GOT3 (cell line): Measurements from ENCODE around the gene SLC7A9.

ENCODE experiments used
- DNase-seq: peaks from one replicate; lab custom pipeline; 2025; ENCODE audit warnings: mixed read lengths; lab: John Stamatoyannopoulos, UW

The SLC7A9 gene

DNA sequence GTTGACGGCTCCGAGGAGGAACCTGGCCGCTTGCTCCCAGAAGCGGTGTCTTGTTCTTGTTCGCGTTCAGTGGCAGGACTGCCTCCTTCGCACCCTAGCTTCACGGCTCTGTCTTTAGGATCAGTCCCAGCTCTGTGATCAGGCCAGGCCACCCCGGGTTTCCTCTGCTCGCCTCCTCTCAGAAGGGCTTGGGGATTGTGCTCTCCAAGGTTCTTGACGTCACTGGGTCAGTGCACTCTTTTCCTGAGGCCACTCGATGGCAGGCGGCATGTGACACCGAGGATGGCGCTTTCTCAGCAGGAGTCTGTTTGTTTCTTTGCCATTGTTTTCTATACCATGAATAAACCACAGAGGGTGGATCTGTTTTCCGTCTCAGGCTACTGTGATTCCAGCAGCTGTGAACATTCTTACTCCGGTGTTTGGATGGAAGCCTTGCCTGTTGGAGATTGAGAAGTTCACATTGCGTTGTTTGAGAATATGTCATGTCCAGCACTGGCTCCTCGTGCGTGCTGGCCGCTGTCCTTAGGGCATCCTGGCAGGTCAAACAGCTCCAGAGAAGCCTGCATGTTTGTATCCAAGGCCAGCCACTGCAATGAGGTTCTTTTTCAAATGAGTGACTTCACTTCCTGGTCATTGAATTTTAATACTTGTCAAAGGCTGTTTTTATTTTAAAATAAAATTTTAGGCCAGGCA lies 44.5 kb downstream of the SLC7A9 start:
- DNase-seq, result no peak

DNA sequence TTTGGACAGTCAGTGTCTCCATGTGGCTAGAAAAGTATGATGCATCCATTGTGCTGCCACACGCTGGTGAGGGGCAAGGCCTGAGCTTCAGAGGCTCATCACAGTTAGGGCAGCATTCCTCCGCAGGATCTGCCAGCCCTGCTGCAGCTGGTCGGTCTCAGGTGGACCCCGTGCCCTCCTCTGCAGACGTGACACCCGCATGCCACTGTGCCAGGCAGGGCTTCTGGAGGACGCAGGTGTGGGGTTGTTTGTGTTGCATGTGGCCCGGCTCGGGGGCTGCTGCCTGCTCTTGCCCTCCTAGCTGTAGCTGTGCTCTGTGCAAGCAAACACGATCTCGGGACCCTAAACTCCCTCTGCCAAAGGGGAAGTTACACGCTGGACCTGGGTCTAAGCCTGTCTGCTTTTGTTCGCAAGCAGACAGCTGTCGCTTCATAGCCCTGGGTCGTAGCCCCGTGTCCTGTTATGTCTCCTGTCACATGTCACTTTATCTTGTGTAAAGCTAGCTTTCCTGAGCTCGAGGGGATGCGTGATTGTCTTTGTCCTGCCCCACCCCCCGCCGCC lies 45.3 kb downstream of the SLC7A9 start:
- no peak for DNase-seq

DNA sequence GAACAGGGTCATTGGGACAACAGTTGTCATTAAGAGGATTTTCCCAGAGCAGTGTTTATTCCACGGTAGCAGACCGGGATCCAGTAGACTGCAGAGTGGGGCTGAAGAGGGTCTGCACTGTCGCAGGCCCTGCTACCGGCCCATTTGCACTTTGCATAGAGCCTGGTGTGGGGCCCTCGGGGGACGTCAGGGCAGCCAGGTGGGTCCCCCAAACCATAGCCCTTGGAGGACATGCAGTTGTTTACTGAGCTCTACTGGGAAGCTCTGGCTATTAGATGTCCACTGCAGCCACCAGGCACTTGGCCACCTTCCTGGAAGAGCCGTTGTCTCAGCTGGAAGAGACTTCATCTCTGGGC lies 45.8 kb downstream of the SLC7A9 start:
- DNase-seq, result no peak

DNA sequence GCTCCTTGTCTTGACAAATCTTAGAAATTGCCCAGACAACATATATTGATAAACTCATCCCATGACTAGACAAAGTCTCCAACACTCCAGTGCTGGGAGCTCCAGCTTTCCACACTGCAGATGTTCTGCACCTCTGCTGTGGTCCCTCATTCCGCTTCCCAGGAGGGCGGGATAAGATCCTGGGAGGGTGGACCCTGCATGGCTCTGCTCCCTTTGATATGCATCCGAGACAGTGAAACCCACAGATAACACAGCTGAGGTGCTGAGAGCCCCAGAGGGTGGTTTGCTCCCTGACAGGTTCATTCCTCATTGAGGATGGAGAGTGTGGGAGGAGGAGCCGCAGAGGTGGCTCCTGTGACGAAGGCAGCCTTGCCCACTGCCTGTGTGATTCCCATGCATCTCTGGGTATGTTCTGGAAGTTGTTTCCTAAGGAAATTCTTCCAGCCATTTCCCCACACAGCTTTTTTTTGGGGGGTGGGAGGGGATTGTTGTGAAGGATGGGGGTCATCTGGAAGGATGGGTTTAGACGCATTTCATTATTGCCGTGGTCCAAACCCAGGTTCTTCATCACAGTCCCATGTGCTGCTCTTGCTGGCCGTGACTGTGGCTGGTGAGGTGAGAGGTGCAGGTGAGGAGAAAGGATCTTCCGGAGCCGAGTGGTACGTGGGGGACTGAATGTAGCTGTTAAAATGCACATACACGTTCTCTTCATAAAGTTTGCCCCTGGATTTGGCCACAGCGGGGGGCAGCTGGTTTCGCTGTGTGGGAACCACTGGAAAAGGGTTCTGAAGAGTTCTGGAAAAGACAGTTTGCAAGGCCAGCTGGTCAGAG lies 46.4 kb downstream of the SLC7A9 start:
- no peak for DNase-seq

DNA sequence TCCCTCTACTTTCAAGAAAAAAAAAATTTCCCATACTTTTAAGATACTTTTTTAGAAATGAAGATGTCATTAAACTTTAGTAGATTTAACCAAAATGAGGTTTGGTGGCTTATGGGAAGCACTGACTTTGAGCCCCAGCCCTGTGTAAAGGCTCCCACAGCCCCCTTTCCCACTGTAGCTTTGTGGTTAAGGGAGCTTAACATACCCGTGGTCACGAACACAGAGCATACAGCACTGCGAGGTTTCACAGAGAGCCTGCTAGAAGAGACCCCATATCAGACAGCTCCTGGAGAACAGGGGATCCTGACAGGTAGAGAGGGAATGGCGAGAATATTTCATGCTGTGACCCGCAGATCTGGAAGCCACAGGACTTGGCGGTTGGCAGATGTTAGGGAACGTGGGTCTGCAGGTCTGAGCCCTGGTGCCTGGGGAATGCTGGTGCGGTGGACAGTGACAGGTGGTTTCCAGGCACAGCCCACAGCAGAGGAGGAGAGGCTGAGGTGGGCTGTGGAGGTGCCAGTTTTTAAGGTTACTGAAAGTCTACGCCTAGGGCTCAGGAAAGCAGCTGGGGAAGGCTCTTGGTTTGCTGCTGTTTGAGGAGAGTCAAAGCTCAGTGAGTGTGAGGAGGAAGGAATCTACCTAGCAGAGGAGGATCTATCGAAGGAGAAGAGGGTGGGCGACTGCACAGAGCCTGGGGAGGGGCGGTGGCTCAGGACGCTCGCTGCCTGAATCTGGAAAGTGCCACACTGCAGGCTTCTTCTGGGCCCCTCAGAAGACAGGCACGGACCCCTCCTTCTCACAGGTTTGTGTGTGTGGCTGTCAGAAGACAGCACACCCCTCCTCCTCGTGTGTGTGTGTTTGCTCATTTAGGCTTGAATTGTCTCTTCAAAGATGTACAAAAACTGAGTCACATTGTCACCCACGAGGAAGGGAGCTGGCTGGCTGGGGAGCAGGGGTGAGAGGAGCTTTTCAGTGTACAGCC lies 49.9 kb downstream of the SLC7A9 start:
- DNase-seq, result no peak

DNA sequence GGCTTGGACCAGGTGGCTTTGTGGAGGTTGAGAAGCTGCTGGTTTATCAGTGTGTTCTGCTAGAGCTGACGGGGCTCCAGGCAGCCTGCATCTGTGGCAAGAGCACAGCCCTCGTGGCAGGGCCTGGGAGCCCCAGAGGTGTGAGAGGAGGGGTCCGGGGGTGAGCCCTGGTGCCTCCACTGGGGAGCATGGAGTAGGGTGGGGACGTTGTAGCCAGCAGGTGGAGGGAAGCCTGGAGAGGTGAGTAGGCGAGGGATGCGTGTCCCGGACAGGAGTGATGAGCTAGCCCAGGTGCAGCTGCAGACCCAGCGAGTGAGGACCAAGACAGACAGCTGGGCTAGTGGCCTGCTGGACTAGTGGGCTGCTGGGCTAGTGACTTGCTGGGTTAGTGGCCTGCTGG lies 51.0 kb downstream of the SLC7A9 start:
- DNase-seq, result no peak

DNA sequence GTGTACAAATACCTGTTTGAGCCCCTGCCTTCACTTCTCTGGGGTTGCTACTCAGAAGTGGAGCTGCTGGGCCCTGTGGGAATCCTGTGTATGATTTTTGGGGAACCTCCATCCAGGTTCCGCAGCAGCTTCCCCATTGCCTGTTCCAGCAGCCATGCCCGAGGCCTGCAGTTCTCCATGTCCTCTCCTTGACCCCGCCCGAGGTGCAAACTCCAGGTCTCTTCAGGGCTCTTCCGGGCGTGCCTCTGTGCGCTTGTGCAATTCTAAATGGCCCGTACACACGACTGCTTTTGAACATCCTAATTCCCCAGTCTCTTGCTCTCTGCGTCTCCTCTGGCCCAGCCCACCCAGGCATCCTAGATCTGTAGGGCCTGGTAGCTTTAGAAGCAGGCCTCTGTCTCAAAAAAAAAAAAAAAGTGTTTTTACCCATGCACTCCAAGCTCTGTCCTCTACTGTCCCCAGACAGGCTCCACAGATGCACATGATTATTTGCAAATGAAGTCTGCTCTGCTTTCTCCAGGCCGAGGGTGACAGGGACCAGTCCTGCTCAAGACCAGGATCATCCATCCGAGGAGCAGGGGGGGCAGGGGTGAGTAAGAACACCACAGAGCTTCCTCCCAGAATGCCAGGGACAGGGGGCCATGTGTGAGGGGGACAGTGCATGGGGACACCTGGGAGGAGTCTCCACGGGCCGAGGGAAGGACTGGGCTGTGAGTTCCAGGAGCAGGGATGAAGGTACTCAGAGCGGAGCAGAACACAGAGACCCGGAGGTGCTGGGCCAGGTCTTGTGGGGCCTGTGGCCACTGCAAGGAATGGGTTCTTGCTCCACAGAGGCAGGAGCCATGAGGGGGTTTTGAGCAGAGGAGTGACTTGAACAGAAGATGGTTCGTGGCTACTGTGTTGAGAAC lies 51.7 kb downstream of the SLC7A9 start:
- no peak for DNase-seq

DNA sequence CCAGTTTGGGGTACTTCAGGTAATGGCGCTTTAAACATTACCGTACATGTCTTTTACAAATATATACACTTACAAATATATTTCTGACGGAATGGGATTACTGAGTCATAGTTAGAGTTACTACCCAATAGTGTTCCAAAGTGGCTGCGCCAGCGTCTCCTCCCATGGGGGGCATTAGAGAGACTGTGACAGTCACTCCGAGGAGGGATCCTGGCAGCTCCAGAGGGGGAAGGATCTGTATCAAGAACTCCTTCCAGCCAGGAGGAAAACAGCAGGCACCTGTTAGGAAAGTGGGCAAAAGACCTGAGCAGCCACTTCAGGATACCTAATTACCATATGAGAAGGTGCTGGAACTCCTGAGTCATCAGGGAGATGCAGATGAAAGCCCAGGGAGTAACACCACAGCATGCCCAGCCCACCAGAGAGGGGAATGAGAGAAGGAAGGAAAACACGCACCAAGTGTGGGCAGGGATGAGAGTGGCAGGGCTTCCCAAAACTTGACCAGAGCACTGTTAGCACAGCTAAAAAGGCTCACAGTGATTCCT lies 52.9 kb downstream of the SLC7A9 start:
- DNase-seq, result no peak

DNA sequence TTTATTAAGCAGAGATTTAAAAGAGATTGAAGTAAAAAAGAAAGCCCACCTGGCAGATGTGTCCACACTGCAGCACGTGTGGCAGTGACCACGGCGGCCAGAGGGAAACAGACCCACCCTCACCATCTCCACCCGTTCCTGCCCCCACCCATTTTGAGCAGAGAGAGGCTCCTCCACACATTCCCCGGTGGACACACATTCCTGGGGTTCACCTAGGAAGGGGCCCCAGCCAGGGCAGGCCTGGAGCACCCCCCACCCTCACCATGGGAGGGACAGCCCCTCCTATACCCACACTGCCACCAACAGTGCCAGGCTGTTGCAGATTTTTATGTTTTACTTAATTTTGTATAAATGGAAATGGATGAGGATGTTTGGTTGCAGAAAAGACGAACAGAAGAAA lies 54.9 kb downstream of the SLC7A9 start:
- DNase-seq, result no peak

DNA sequence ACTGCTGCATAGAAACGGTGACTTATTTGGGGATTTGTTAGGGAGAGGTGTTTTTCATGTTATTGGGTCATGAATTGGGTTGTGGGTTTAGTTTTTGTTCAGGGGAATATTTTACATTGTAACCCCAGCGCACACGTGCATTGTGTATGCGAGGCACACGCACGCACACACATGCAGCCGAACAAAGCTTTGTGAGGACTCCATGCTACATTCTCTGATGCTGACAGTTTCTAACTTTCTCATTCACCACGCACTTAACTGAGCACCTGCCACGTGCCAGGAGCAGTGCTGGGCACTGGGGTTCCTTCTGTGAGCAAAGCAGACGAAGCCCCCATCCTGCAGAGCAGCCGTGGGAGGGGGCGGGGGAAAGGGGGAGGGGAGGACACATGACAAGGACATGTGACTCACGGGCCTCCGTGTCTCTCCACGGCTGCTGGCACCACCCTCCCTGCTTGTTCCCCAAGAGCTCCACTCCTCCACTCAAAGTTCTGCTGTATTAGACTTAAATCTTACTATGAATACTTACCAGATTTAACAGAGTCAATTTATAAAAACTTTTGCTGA lies 55.6 kb downstream of the SLC7A9 start:
- DNase-seq, result no peak

DNA sequence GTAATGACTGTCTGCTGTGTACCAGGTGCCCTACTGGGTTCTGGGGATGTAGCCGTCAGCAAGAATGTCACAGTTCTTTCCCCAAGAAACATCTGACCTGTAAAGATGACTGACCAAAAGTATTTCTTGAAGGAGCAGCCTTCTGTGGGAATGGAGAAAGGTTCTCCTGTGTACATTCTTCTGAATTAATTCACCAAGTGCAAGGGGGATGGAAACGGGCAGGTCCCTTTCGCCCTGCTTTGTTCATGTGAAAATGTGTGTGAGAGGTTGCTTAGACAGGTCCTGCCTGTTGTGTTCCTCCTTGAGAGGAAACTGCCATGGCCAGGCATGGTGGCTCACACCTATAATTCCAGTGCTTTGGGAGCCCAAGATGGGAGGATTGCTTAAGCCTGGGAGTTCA lies 57.0 kb downstream of the SLC7A9 start:
- no peak for DNase-seq

DNA sequence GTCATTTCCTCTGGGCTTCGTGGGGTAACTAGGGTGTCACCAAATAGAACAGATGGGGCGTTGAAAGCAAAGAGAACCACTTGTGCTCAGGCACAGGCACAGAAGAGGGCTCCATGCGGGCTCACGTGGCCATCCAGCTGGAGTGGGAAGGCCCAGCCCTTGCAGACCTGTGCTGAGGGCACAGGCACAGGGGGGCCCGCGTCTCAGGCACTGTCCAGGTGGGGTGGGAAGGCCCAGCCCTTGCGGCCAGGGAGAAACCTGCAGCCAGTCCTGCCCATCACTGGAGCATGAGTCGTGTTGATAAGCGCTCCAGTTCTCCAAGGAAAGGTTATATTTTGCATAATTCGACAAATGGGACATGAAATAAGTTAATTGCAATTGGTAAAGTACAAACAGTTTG lies 57.5 kb downstream of the SLC7A9 start:
- DNase-seq, result no peak

DNA sequence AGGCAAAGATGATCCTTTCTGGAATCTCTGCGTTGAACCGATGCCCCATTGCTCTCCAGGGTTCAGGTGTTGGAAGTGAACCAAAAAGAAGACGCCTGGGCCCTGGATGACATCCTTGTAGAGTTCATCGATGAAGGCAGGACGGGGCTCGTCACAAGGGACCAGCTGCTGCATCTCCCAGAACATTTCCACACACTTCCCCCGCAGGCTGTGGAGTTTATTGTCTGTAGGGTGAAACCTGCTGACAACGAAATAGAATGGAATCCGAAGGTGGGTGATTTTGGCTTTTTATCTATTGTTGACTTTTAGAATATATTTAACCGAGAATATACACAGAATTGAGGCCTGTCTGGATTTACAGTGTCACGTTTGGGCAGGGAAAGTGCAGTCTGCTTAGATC lies 58.4 kb downstream of the SLC7A9 start:
- DNase-seq, result no peak

DNA sequence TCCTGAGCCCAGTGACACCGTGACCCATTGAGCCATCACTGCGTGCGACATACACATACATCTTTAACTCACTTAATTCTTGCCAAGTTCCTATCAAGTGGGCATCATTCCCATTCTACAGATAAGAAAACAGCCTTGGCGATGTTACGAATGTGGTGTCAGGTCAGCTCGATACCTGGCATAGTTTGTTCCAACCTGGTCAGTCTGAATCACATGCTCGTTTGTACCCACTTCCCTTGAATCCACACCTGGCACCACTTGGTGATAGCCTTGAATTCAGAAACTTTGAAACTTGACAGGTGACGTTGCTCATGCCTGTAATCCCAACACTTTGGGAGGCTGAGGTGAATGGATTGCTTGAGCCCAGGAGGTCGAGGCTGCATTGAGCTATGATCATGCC lies 59.1 kb downstream of the SLC7A9 start:
- DNase-seq, result no peak

DNA sequence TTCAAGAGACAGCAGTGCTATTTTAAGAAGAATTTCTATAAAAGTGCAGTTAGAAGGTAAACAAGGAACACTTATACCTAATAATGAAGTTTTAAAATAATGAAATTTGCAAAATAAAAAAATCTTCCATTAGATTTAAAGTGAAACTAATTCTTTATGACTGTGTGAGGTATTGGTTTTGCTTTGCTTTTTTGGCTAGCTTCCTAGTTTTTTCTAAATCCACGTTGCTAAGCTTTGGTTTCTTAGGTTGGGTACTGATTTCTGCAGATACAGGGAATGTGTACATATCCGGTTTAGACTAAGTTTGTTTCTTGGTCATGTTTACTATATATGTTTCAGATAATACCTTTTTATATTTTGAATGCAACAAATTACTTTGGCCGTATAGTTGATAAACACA lies 59.8 kb downstream of the SLC7A9 start:
- no peak for DNase-seq

DNA sequence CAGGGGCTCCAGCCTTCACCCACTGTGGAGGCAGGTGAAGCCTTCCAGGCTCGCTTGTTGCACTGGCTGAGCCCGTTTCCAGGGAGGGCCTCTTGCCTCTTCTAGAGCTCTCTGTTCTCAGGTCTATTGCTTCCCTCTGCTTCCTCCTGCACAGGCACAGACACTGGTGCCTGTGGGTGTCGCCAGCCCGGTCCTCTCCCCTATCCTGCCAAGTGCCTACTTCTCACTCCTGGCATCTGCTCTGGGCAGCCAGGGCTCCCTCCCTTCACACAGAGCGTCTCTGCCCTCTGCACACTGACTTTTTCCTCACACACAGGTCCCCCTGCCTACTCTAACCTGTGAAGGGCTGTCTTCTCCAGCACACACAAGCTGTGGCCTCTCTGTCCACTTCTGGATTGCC lies 60.3 kb downstream of the SLC7A9 start:
- DNase-seq, result no peak

DNA sequence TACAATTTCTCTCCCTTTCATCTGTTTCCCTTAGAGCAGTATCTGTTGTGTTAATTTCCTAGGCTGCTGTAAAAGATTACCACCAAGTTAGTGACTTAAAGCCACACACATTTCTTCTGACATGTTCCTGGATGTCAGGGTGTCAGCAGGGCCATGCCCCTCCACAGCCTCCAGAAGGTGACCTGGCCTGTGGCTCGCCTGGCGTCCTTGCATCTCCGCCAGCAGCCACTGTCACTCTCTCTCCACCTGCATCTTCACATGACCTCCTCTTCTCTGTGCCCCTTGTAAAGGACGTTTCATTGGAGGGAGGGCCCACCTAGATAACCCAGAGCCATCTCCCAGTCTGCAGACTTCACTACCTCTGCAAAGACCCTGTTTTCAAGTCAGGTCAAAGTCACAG lies 61.3 kb downstream of the SLC7A9 start:
- DNase-seq, result no peak

DNA sequence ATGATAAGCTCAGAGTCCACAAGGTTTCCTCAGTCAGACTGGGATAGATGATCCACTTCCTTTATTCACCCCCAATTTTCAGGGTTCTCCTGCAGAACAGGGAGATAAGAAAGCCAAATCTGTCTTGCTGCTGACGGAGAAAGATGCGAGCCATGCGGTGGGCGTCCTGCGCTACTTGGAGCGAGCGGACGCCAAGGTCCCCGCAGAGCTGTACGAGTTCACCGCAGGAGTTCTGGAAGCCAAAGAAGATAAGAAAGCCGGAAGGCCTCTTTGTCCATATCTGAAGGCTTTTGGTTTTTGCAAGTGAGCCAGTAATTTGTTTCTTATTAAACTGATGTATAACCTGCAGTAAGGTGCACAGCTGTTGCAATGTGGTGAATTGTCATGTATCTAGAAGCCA lies 66.7 kb downstream of the SLC7A9 start:
- no peak for DNase-seq

DNA sequence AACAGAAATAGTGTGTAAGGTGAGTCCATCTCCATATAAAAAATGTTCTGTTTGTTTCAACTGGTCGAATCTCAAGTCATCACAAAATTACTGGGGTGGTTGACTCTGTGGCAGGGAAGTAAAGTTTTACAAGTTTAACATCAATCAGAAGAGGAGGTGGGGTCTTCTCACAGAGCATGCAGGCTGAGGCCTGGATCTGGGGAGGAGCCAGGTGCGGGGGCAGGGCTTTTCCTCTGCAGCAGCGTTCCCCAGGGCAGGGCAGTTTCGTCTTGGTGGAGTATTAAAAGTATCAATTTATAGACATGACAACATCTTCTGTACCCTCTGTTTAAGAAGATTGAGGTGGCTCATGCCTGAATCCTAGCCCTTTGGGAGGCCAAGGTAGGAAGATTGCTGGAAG lies 68.8 kb downstream of the SLC7A9 start:
- no peak for DNase-seq

DNA sequence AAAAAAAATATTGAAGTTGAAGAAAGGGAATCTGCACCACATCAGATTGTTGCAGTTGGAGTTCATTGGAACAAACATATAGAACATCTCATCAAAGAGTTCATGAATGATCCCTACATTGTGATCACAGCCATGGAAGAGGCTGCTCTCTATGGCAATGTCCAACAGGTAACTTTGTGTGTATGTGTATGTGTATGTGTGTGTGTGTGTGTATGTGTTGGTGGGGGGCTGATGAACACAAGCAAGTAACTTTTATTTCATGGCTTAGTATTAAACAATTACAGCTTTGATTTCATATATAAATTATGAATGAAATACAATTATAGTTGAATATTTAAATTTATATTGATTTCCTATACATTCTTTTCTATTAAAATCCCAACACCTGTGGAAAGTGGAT lies 69.4 kb downstream of the SLC7A9 start:
- DNase-seq, result no peak

DNA sequence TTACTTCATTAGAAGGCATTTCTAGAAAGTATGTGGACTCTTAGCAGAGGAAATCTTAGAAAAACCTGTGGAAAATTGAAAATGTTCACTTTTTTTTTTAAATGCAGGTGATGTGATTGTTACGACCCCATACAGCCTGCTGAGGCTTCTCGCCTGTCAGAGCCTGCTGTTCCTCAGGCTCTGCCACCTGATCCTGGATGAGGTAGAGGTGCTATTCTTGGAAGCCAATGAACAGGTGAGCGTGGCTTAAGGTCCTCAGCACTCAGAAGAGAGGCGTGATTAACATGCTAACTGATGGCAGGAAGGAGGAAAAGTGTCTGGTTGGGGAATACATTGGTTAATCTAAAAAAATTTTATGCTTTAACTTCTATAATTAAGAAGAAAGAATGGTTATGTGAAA lies 71.4 kb downstream of the SLC7A9 start:
- DNase-seq, result no peak
